Omental fat pad (tissue), 4 donors: ENCODE measurements around the gene KIFC3. TPM values are rescaled to one million over a fixed set of nuclear protein-coding genes. Genes with fewer than 3 reads are reported as not detected.
"Not testable (repeated sequence)": the region's sequence is repeated elsewhere in the genome, so short reads cannot be mapped to it uniquely, and the experiment has no call there.

ENCODE experiments used
- ATAC-seq: fragments of 150-250 bp; one replicate; pipeline ENCODE4 v1.9.1; 2016; ENCODE audit warnings: mild to moderate bottlenecking, moderate library complexity; ENCODE audit not compliant: low FRiP score
- DNase-seq: peaks from one replicate; pipeline ENCODE4 v3.0.0-alpha.2; 2019; ENCODE audit warnings: low spot score
- total RNA-seq, 4 donors: library from RNA; depleted of rRNA; stranded (reverse); fragments of >200 nt; gene quantifications; one replicate each; pipeline ENCODE4 v1.1.0, GENCODE V29; 2016
- TF ChIP-seq, protein P1 (sequence below), 3 donors: fragments of 450-650 bp; IDR thresholded peaks; one replicate each; pipeline ENCODE4 v1.5.1; 2016 to 2017; ENCODE audit warnings: antibody characterized with exemption in 3 of 3, mild to moderate bottlenecking in 3 of 3, moderate library complexity in 2 of 3

The KIFC3 gene
- total RNA-seq, 4 donors from 2014 or later, result 41.5 to 96.9 (median 58.9) TPM

DNA sequence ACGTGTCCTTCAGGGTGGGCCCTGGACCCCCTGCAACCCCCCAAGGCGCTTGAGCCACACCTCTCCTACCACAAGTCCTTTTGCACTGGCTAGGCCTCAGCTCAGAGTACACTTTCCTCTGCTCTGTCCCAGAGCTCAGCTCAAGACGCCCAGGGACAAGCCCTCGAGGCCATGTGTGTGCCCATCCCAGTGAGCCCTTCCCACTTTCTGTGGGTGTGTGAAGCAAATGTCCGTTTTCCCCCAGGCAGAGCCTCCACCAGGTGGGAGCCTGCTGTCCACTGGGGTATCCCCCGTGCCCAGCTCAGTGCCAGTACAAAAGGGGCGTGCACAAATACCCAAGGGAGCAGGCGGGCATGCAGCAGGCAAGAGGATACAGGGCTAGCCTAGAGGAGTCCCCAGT, 18.4 kb downstream of the KIFC3 start:
- TF ChIP-seq, protein P1, sequence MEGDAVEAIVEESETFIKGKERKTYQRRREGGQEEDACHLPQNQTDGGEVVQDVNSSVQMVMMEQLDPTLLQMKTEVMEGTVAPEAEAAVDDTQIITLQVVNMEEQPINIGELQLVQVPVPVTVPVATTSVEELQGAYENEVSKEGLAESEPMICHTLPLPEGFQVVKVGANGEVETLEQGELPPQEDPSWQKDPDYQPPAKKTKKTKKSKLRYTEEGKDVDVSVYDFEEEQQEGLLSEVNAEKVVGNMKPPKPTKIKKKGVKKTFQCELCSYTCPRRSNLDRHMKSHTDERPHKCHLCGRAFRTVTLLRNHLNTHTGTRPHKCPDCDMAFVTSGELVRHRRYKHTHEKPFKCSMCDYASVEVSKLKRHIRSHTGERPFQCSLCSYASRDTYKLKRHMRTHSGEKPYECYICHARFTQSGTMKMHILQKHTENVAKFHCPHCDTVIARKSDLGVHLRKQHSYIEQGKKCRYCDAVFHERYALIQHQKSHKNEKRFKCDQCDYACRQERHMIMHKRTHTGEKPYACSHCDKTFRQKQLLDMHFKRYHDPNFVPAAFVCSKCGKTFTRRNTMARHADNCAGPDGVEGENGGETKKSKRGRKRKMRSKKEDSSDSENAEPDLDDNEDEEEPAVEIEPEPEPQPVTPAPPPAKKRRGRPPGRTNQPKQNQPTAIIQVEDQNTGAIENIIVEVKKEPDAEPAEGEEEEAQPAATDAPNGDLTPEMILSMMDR (IDR thresholded peaks at IDR 0.05), result no peak
- ATAC-seq (no peak), DNase-seq (no peak)

DNA sequence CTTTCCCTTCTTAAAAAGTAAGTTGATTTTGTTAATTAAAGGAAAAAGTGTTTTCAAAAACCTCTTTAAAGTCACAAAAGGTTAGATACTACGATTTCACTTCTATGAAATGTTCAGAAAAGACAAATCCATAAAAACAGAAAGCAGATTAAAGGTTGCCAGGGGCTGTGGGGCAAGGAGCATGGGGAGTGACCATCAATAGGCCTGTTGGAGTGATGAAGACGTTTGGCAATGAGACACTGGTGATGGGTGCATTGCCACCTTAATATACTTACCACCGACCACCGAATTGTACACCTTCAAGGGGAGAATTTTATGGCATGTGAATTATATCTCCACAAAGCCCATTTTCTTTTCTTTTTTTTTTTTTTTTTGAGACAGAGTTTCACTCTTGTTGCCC, 19.2 kb downstream of the KIFC3 start:
- ATAC-seq (no peak), DNase-seq (no peak)
- TF ChIP-seq, protein P1 (IDR thresholded peaks at IDR 0.05), result no peak

DNA sequence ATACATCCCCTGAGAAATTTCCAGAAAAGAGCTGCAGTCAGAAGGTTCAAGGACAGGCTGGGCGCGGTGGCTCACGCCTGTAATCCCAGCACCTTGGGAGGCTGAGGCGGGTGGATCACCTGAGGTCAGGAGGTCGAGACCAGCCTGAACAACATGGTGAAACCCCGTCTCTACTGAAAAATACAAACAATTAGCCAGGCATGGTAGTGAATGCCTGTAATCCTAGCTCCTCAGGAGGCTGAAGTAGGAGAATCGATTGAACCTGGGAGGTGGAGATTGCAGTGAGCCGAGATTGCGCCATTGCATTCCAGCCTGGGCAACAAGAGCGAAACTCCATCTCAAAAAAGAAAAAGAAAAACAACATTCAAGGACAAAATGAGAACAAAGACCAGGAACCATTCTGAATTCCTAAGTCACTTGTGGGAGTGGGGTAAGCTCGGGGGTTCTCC, 19.7 kb downstream of the KIFC3 start:
- not testable (repeated sequence) for DNase-seq, ATAC-seq

DNA sequence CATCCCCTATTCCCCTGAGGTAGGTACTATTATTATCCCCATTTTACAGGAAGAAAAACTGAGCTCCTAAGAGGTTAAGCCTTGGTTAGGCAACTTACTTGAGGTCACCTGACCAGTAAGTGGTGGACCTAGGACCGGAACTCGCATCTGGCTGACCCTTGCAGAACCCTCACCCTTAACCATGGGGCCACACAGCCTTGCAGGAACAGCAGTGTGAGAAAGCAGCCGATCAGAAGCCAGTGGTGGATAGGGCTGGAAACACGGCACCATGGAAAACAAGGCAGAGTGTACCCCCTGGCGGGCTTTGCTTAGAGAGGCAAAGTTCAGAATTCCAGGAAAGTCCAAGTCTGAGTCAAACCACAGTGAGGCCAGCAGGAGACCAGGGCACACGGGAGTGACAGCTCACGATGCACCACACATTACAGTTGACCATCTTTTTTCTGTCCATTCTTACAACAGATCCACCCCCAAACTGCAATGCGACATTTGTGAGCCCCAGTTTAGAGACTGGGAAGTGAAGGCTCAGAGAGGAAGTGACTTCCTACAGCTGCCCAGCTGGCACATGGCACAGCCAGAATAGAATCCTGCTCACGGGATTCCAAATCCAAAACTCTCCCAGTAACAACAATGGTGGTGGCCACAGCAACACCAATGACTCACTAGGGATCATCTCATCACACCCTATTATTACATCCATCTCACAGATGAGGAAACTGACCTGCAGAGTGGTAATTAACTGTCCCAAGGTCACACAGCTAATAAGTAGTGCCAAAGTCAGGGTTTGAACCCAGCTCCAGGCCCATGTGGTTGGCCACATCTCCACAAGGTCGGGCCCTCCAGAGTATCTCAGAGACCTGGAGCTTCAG, 20.3 kb downstream of the KIFC3 start:
- TF ChIP-seq, protein P1 (IDR thresholded peaks at IDR 0.05), result no peak
- ATAC-seq, result no peak

DNA sequence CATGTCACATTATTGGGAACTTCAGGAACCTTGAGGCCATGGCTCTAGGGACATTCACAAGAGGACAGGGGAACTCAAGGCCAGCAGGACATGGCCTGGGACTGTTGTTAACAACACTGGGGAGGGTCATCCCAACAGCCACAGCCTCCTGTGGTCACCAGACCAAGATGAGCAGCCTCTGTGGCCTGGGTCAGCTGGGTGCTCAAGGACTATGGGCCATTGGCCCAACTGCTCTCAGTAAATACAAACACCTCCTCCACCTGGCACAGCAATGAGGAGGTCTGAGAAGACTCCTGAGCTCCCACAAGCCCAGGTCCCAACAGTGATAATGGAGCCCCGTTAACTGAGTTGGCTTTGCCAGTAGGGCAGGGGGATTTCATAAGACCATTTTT, 20.9 kb downstream of the KIFC3 start:
- no peak for ATAC-seq
- TF ChIP-seq, protein P1 (IDR thresholded peaks at IDR 0.05), result no peak
- DNase-seq, result no peak

More for the DNA sequence above, 20.3 kb downstream of the KIFC3 start:
- no peak for DNase-seq

DNA sequence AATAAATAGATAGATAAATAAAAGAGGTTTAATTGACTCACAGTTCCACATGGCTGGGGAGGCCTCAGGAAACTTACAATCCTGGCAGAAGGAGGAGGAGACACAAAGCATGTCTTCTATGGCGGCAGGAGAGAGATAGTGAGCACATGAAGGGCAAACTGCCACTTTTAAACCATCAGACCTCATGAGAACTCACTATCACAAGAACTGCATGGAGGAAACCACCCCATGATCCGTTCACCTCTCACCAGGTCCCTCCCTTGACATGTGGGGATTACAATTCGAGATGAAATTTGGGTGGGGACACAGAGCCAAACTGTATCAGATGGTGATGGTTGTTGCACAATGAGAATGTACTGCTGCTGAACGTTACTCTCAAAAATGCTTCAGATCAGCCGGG, 22.5 kb downstream of the KIFC3 start:
- not testable (repeated sequence) for ATAC-seq, DNase-seq

DNA sequence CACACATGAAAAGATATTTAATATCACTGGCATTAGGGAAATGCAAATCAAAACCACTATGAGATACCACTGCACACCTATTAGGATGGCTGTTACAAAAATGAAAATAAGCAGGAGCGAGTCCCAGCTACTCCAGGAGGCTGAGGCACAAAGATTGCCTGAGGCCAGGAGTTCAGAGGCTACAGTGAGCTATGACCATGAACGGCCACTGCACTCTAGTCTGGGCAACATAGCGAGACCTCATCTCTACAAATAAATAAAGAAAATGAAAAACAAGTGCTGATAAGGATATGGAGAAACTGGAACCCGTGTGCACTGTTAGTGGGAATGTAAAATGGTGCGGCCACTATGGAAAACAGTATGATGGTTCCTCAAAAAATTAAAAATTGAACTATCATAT, 23.6 kb downstream of the KIFC3 start:
- no peak for ATAC-seq
- DNase-seq, result no peak
- TF ChIP-seq, protein P1 (IDR thresholded peaks at IDR 0.05), result no peak
